HG03558 (cell line): ENCODE results near the gene PRR5L.
"Not testable (repeated sequence)": the region's sequence is repeated elsewhere in the genome, so short reads cannot be mapped to it uniquely, and the experiment has no call there.

Experiments used
- ATAC-seq: cut with Tn5 transposase; IDR thresholded peaks from one replicate; pipeline ENCODE4 v1.9.1; 2021; ENCODE audit warnings: moderate number of reproducible peaks; ENCODE audit not compliant: unreplicated experiment; ENCODE audit errors: extremely low read depth

The PRR5L gene

GRCh38 chr11:36478700-36479329 lies 182.7 kb downstream of the PRR5L start:
- no peak for ATAC-seq

DNA sequence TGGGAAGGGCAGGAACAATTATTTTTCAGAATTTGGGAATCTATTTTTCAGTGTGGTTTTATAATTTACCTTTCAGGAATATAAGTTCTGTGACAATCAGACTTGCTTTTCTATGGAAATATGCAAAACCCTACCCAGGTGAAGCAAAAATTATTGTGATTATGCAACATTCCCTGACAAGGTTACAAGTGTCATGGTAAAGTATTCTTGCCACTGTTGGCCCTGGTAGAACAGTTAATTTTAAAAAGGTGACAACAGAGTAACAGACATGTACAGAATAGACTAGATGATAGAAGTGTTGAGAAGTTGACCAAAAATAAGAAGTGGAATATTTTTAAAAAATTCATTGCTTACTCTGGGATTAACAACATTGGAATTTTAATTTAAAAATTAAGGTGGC lies 184.7 kb downstream of the PRR5L start:
- ATAC-seq = no peak

DNA sequence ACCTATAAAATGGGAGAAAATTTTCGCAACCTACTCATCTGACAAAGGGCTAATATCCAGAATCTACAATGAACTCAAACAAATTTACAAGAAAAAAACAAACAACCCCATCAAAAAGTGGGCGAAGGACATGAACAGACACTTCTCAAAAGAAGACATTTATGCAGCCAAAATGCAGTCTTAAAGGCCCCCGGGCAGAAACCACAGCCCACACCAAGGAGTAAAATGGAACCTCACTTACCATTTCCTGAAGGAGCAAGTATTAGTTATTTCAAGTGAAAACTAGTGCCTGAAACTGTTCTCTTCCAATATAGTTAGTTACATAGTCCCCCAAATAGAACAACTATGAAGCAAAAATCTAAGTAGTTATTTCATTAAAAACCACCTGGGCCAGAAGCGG lies 187.0 kb downstream of the PRR5L start:
- not testable (repeated sequence) for ATAC-seq

DNA sequence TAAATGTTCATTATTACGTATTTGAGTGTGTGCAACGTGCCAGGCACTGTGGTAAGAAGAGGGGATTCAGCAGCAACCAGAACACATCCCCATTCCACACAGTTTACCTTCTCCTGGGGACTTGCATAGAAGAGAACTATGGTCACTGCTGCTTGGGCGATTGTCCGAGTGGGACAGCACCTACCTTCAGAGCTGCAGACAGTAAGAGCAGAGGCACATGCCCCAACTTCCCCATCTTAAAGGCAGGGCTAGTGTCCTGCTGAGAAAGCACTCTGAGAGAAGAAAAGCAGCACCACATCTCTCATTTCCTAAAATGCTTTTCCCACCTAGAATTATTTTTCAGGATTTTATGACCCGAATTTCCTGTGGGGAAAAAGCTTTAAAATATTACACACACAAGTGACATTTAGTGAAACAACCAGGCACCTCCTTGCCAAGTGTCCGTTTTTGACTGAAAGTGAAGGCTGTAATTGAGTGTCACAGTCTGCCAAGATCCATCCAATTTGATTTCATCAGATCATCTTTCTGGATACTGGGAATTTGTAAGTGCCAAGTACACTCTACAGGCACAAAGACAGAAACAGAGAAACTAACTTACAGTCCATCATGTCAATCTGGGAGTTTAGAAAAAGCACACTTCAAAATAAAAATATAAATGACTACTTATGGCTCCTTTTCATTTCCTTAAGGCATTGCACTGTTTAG lies 189.4 kb downstream of the PRR5L start:
- no peak for ATAC-seq

DNA sequence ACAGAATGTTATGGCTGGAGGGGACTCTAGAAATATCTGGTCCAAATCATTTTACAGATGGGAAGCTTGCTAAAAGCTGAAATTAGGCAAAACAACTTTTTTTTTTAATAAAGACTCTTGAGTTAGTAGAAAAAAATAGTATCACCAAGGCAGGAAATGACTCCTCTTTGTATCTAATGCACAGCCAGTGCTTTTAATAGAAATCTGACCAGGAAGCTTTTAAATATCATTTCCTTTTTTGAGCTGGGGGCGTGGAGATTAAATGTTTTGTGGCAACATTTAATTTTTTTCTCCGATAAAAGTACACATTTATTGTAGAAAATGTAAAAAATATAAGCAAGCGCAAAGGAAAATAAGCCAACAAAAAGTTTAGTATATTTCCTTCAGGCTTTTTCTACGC lies 191.5 kb downstream of the PRR5L start:
- no peak for ATAC-seq

GRCh38 chr11:36488096-36488495 lies 192.0 kb downstream of the PRR5L start:
- no peak for ATAC-seq

- ATAC-seq = no peak
These were observed 194.1 kb downstream of the PRR5L start for GRCh38 chr11:36490026-36490806.

GRCh38 chr11:36492724-36493304 lies 196.7 kb downstream of the PRR5L start:
- ATAC-seq = no peak

DNA sequence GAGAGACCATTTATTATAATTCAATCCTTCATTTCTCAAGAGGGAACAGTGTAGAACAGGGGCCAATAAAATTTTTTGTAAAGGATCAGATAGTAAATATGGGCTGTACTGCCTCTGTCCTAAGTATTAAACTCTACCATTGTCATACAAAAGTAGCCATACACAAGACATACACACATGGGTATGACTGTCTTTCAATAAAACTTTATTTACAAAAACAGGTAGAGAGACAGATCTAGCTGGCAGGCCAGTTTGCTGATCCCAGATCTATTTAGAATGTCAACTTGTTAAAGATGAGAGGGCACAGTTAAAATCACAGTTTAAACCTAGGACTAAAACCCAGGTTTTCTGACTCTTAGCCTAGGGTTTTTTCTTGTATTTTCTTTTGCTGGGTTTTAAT lies 197.2 kb downstream of the PRR5L start:
- no peak for ATAC-seq

DNA sequence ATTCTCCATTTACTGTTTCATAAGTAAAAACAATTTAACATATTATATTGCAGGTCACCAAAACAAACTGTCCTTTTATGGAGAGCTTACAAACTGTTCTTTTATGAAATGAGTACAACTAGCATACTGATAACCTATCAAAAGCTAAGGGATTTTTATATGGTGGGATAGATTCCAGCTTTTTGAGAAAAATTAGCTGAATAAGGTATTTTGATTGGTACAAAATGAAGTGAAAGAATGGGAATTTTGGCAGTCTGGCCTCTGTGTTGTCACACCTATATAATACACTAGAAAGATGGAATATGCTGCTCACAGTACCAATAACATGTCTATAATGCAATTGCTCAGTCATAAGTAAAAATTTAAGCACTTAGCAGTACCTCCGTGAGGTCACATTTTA lies 202.6 kb downstream of the PRR5L start:
- ATAC-seq = no peak

DNA sequence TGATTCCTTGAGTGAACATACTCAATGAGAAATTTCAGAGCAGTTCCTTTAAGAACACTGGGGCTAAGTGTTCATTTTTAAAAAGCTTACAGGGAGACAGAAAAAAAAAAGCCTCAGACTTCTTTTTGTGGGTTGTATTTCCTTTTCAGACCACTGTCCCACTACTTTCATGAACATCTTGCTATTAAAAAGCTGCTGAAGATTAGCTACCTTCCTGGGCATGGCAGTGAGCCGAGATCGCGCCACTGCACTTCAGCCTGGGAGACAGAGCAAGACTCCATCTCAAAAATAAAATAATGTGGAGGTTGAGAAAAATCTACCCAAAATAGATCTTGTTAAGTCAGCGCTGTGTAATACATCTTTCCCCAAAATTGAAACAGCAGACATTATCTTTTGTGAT lies 203.2 kb downstream of the PRR5L start:
- ATAC-seq = no peak

DNA sequence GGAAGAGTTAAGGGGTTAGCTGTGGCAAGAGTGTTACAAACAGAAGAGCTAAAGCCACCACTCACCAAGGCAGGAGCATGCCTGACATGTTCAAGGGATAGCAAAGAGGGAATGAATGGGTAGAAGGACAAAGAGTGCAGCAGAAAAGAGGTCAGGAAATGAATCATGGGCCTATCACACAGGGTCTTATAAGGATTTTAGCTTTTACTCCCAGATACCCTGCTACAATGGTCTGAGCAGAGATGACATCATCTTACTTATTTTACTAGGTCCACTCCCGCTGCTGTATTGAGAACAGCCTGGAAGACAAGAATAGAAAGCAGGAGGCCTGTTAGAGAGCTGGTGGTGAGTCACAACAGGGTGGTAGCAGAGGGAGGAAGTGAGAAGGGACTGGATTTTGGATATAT lies 204.2 kb downstream of the PRR5L start:
- ATAC-seq = peak; percentile 91

GRCh38 chr11:36501236-36501635 lies 205.1 kb downstream of the PRR5L start:
- no peak for ATAC-seq

DNA sequence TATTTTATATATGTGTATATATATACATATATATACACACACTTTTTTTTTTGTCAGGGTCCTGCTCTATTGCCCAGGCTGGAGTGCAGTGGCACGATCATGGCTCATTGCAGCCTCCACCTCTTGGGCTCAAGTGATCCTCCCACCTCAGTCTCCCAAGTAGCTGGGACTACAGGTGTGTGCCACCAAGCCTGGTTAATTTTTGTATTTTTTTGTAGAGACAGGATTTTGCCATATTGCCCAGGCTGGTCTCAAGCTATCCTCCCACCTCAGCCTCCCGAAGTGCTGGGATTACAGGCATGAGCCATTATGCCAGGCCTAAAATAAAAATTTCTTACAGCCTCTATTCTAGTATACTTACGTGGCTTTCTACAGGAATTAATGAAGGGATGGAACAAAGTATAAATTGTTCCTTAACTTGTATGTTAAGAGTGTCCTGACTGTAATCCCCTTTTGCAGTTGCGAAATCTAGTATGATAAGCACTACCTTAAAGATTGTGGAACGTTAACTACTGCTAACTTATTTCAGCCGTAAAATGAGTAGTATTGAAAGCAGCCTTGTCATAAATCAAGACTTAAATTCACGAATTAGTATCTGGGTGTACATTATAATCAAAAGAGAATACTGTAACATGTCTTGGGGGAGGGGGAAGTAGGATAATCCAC lies 211.9 kb downstream of the PRR5L start:
- no peak for ATAC-seq

DNA sequence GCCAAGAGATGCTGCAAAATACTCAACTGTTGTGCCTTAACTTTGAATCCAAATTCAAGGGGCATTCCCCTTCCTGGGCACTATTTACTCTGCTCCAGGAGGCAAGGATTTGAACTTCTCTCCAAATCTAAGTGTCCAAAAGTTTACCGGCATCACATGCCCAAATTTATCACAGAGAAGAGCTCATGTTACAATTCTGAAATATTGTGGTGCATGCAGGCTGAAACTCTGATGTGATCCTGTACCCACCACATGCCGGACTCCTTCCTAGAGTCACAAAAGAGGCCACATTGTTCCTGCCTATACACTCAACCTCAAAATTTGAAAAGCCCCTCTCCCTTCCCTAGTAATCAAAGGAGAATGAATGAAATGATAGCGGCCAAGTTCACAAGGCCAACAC lies 212.7 kb downstream of the PRR5L start:
- ATAC-seq = no peak

- no peak for ATAC-seq
These were observed 213.1 kb downstream of the PRR5L start for GRCh38 chr11:36509201-36509639.

- peak; percentile 93 for ATAC-seq
These were observed 213.9 kb downstream of the PRR5L start, which contains the start of gene TRAF6 for GRCh38 chr11:36509694-36510593. Gene TRAF6 (minus strand): TSS chr11:36510272. CDS start chr11:36501515, 8,757 bp downstream.

GRCh38 chr11:36510594-36510942 lies 214.5 kb downstream of the PRR5L start:
- no peak for ATAC-seq

GRCh38 chr11:36511062-36511461 lies 215.0 kb downstream of the PRR5L start:
- not testable (repeated sequence) for ATAC-seq
